ENCODE data around the gene PADI2.
A peak's percentile ranks its signal among the peaks of the same experiment; 100 is the strongest.

The PADI2 gene

GRCh38 chr1:17137441-17137840 lies 18.2 kb upstream of the PADI2 start:
- DNase-seq: no peak

GRCh38 chr1:17136936-17137335 lies 17.7 kb upstream of the PADI2 start:
- no peak for DNase-seq

GRCh38 chr1:17136145-17136544 lies 16.9 kb upstream of the PADI2 start:
- no peak for DNase-seq

- no peak for DNase-seq
Observed at GRCh38 chr1:17135530-17135929, 16.3 kb upstream of the PADI2 start.

- no peak for DNase-seq
Observed at GRCh38 chr1:17134724-17135123, 15.5 kb upstream of the PADI2 start.

- no peak for DNase-seq
Observed at GRCh38 chr1:17134034-17134433, 14.8 kb upstream of the PADI2 start.

GRCh38 chr1:17130138-17130635 lies 10.9 kb upstream of the PADI2 start:
- DNase-seq: no peak

GRCh38 chr1:17128361-17128760 lies 9.1 kb upstream of the PADI2 start:
- no peak for DNase-seq

GRCh38 chr1:17125756-17126237 lies 6.5 kb upstream of the PADI2 start:
- peak; percentile 79 for DNase-seq

GRCh38 chr1:17123196-17124045 lies 4.2 kb upstream of the PADI2 start:
- no peak for DNase-seq

GRCh38 chr1:17122521-17123164 lies 3.4 kb upstream of the PADI2 start:
- no peak for DNase-seq

GRCh38 chr1:17121881-17122280 lies 2.6 kb upstream of the PADI2 start:
- DNase-seq: no peak

- DNase-seq: no peak
Observed at GRCh38 chr1:17120962-17121837, 1.9 kb upstream of the PADI2 start.

GRCh38 chr1:17120481-17120877 lies 1.2 kb upstream of the PADI2 start:
- no peak for DNase-seq

GRCh38 chr1:17119773-17120480 lies 676 bp upstream of the PADI2 start:
- DNase-seq: no peak

- no peak for DNase-seq
Observed at GRCh38 chr1:17118706-17119075, 560 bp downstream of the PADI2 start.

GRCh38 chr1:17118268-17118667 lies 983 bp downstream of the PADI2 start:
- no peak for DNase-seq

GRCh38 chr1:17117451-17118265 lies 1.6 kb downstream of the PADI2 start:
- DNase-seq: no peak

GRCh38 chr1:17116643-17117042 lies 2.6 kb downstream of the PADI2 start:
- DNase-seq: no peak

GRCh38 chr1:17113963-17114362 lies 5.3 kb downstream of the PADI2 start:
- no peak for DNase-seq

GRCh38 chr1:17112496-17113236 lies 6.6 kb downstream of the PADI2 start:
- no peak for DNase-seq

Measured in activated CD4-positive, alpha-beta T cell treated with anti-CD3 and anti-CD28 coated beads, Interleukin-2, amount 50 U/mL, for 16 hours (primary cell).